Measurements from ENCODE around the gene TNMD.

DNA sequence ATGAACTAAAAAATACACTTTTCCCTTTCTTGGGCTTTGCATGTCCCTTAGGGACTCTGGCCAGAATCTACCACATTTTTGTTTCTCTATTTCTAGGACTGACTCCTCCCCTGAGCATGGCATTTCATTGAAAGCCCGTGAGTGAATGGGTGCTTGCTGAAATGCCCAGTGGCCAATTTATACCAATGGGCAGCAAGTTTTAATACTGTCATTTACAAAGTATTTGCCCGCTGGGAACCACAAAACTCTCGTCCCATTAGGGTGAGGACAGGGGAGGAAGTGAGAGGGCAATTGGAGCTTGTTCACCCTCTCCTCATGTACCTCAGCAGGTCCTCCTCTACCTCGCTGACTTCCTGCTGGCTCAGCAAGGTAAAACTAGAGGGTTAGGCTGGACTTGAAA lies 60.4 kb downstream of the TNMD start:
- TF ChIP-seq, protein P1, sequence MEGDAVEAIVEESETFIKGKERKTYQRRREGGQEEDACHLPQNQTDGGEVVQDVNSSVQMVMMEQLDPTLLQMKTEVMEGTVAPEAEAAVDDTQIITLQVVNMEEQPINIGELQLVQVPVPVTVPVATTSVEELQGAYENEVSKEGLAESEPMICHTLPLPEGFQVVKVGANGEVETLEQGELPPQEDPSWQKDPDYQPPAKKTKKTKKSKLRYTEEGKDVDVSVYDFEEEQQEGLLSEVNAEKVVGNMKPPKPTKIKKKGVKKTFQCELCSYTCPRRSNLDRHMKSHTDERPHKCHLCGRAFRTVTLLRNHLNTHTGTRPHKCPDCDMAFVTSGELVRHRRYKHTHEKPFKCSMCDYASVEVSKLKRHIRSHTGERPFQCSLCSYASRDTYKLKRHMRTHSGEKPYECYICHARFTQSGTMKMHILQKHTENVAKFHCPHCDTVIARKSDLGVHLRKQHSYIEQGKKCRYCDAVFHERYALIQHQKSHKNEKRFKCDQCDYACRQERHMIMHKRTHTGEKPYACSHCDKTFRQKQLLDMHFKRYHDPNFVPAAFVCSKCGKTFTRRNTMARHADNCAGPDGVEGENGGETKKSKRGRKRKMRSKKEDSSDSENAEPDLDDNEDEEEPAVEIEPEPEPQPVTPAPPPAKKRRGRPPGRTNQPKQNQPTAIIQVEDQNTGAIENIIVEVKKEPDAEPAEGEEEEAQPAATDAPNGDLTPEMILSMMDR (IDR thresholded peaks at IDR 0.05), result no peak
- no peak for TF ChIP-seq POLR2A (IDR thresholded peaks at IDR 0.05)
